Gastroesophageal sphincter (tissue), 4 donors: ENCODE results near the gene FDX1. TPM values are rescaled to one million over a fixed set of nuclear protein-coding genes. Genes with fewer than 3 reads are reported as not detected.
A peak's percentile ranks its signal among the peaks of the same experiment; 100 is the strongest.

Experiments used
- ATAC-seq: fragments of 150-250 bp; one replicate; pipeline ENCODE4 v1.9.1; 2016; ENCODE audit warnings: mild to moderate bottlenecking, moderate library complexity
- H3K27ac ChIP-seq, 4 donors: fragments of 200-600 bp; sonication (generic) in 3 of 4; 1 replicate in 3 of 4; 2 replicates in 1 of 4; pipeline ENCODE4 v1.5.1; 2016 to 2019
- H3K27me3 ChIP-seq: fragments of 200-600 bp; sonication (generic); one replicate; pipeline ENCODE4 v1.5.1; 2019
- H3K36me3 ChIP-seq, 2 donors: fragments of 200-600 bp; sonication (generic); one replicate each; pipeline ENCODE4 v1.5.1; 2019; ENCODE audit warnings: control low read depth in 1 of 2
- H3K4me1 ChIP-seq, 3 donors: fragments of 200-600 bp; sonication (generic); 1 replicate in 2 of 3; 2 replicates in 1 of 3; pipeline ENCODE4 v1.5.1; 2016 to 2019; ENCODE audit warnings: control low read depth in 2 of 3
- H3K4me3 ChIP-seq, 2 donors: fragments of 200-600 bp; sonication (generic); one replicate each; pipeline ENCODE4 v1.5.1; 2019; ENCODE audit warnings: mild to moderate bottlenecking in 1 of 2, moderate library complexity in 1 of 2
- H3K9me3 ChIP-seq, 3 donors: fragments of 200-600 bp; sonication (generic); one replicate each; pipeline ENCODE4 v1.5.1; 2017 to 2019; ENCODE audit warnings: control low read depth in 2 of 3
- CTCF ChIP-seq, 4 experiments: fragments of 200-600 bp in 2 of 4; fragments of 450-650 bp in 2 of 4; sonication (generic) in 1 of 4; IDR thresholded peaks; one replicate each; pipeline ENCODE4 v1.5.1; 2017 to 2019; ENCODE audit warnings: antibody characterized with exemption in 4 of 4, mild to moderate bottlenecking in 2 of 4, moderate library complexity in 2 of 4
- EP300 ChIP-seq: sonication (generic); formaldehyde crosslinking; IDR thresholded peaks from one replicate; pipeline ENCODE4 v1.6.1; 2017; ENCODE audit warnings: antibody characterized with exemption, mild to moderate bottlenecking
- POLR2A ChIP-seq, 2 donors: fragments of 450-650 bp; IDR thresholded peaks; one replicate each; pipeline ENCODE4 v1.6.1; 2017; ENCODE audit warnings: antibody characterized with exemption in 2 of 2, mild to moderate bottlenecking in 2 of 2, moderate library complexity in 1 of 2
- POLR2AphosphoS5 ChIP-seq: sonication (generic); formaldehyde crosslinking; IDR thresholded peaks from one replicate; pipeline ENCODE4 v1.6.1; 2017; ENCODE audit warnings: antibody characterized with exemption
- WGBS, 2 donors: methylation state at CpG; one replicate each; pipeline ENCODE4 v1.1.5; 2018; ENCODE audit warnings: low coverage in 1 of 2; 5-methylcytosine and 5-hydroxymethylcytosine counted together
- total RNA-seq, 4 donors: library from RNA; depleted of rRNA; stranded (reverse); fragments of >200 nt; gene quantifications; one replicate each; pipeline ENCODE4 v1.1.0, GENCODE V29; 2016

Gene FDX1
- total RNA-seq, 4 donors from 2014 or later = 13.7 to 17.5 (median 14.7) TPM

- no peak overlapping the region for H3K27ac ChIP-seq
- H3K9me3 ChIP-seq = no peaks in the 10 kb centered on the region
- ATAC-seq = no peak
- WGBS, 2 donors = 17 to 29% methylated on average over 1 of the region's 1 CpG
- peaks cover 0 to 28% (median 3%) of the 10 kb centered on the region in 3 donors for H3K4me1 ChIP-seq
- H3K36me3 ChIP-seq = no peaks in the 10 kb centered on the region
- no peak overlapping the region for H3K4me3 ChIP-seq
- TF ChIP-seq CTCF (IDR thresholded peaks at IDR 0.05) (no peak), POLR2A (IDR thresholded peaks at IDR 0.05) (no peak), EP300 (no peak), POLR2AphosphoS5 (no peak)
- no peaks in the 10 kb centered on the region for H3K27me3 ChIP-seq
These were observed 45.9 kb downstream of the FDX1 start for GRCh38 chr11:110475671-110476070.

- Histone ChIP-seq H3K4me1 (peaks cover 0 to 23% (median 3%) of the 10 kb centered on the region in 3 donors), H3K27me3 (no peaks in the 10 kb centered on the region), H3K36me3 (no peaks in the 10 kb centered on the region), H3K9me3 (no peaks in the 10 kb centered on the region), H3K4me3 (no peak overlapping the region), H3K27ac (no peak overlapping the region)
- no peak for ATAC-seq
- TF ChIP-seq EP300 = no peak
- 75 to 84% methylated on average over 5 to 10 of the region's 12 CpGs for WGBS, 2 donors
These were observed 48.7 kb downstream of the FDX1 start for GRCh38 chr11:110478410-110478809.

DNA sequence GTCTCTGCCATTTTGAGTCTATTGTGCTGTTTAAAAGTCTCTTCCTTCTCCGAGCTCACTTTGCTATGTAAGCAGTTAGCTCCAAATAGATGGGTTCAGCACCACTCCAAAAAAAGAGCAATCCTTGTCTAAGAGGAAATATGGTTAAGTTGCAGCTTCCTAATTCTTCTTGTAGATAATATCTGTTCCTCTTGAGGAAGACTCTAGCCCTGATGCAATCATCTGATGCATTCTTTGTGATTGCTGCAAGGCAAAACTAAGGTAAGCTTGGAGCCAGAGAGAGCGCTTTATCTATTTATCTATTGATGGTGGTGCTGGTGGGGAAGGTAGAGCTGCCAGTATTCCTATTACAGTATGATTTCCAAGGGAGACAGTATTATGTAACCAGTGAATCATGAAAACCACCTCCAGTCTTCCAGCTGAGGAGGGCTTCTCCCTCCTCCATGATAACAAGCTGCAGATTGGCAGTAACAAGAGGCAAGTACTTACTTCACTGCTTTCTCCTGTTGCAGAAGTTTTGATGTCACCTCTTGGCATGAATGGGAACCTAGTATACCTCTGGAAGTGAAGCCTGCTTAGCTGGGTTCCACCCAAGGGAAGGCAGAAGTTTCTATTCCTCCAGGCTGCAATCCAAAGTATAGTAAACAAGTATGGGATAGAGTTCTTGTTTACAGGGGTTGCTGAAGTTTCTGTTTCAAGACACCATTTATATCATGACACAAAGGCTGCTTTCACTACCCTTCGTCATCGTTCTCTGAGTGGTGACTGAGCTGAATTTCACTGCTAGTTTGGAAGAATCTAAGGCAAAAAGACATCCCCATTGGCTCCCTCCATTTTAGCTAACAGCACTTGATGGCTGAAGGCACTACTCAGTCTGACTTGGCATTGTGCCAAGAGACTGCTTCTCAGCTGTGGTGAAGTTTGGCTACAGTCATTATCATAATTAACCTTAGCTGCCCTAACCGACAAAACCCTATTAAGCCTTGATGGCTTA, 49.7 kb downstream of the FDX1 start:
- Histone ChIP-seq H3K4me3 (no peak overlapping the region), H3K36me3 (no peaks in the 10 kb centered on the region), H3K9me3 (no peaks in the 10 kb centered on the region), H3K27me3 (no peaks in the 10 kb centered on the region), H3K27ac (no peak overlapping the region), H3K4me1 (peaks cover 0 to 21% (median 3%) of the 10 kb centered on the region in 3 donors)
- 72 to 75% methylated on average over 2 to 3 of the region's 5 CpGs for WGBS, 2 donors
- TF ChIP-seq POLR2AphosphoS5 = no peak
- no peak for TF ChIP-seq EP300
- TF ChIP-seq POLR2A (IDR thresholded peaks at IDR 0.05) = no peak
- no peak for TF ChIP-seq CTCF (IDR thresholded peaks at IDR 0.05)
- ATAC-seq = peak; percentile 70

- Histone ChIP-seq H3K4me1 (peaks cover 0 to 11% (median 3%) of the 10 kb centered on the region in 3 donors), H3K36me3 (no peaks in the 10 kb centered on the region), H3K9me3 (no peaks in the 10 kb centered on the region), H3K27ac (no peak overlapping the region), H3K4me3 (no peak overlapping the region), H3K27me3 (no peaks in the 10 kb centered on the region)
- 91 to 94% methylated on average over 5 of the region's 5 CpGs for WGBS, 2 donors
- no peak for ATAC-seq
- TF ChIP-seq POLR2AphosphoS5 (no peak), CTCF (IDR thresholded peaks at IDR 0.05) (no peak), EP300 (no peak), POLR2A (IDR thresholded peaks at IDR 0.05) (no peak)
These were observed 51.8 kb downstream of the FDX1 start for GRCh38 chr11:110481523-110481922.

DNA sequence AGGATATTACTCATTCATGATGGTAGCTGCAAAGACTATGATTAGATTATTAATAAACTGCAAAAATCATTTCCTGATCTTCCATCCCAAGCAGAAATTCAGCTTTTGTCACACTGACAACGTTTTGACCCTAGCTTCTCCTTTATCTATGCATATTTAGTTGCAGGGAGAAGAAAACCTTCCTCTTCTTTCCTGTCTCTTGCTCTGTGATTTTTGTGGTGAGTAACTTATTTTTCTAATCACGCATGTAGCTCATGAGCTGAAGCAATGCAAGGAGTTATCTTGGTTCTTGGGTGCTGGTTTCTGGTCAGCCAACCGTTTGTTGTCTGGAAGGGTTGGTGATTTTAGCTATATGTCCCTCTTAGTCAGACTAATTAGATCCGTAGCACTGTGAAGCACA, 56.4 kb downstream of the FDX1 start:
- Histone ChIP-seq H3K27ac (no peak overlapping the region), H3K27me3 (no peaks in the 10 kb centered on the region), H3K4me1 (no peaks in the 10 kb centered on the region), H3K9me3 (no peaks in the 10 kb centered on the region), H3K4me3 (no peak overlapping the region), H3K36me3 (no peaks in the 10 kb centered on the region)
- ATAC-seq = no peak
- TF ChIP-seq EP300 (no peak), POLR2AphosphoS5 (no peak)
- 78 to 84% methylated on average over 4 of the region's 4 CpGs for WGBS, 2 donors

GRCh38 chr11:110488446-110488845, 58.7 kb downstream of the FDX1 start:
- Histone ChIP-seq H3K27me3 (no peaks in the 10 kb centered on the region), H3K9me3 (no peaks in the 10 kb centered on the region), H3K36me3 (no peaks in the 10 kb centered on the region), H3K4me1 (no peaks in the 10 kb centered on the region), H3K27ac (no peak overlapping the region), H3K4me3 (no peak overlapping the region)
- no peak for ATAC-seq
- 43 to 45% methylated on average over 2 of the region's 2 CpGs for WGBS, 2 donors
- TF ChIP-seq POLR2AphosphoS5 (no peak), POLR2A (IDR thresholded peaks at IDR 0.05) (no peak), CTCF (IDR thresholded peaks at IDR 0.05) (no peak), EP300 (no peak)
